HG03039 (cell line): Measurements from ENCODE around the gene GRIN3B.
"Not testable (repeated sequence)": the region's sequence is repeated elsewhere in the genome, so short reads cannot be mapped to it uniquely, and the experiment has no call there.

Experiments used
- ATAC-seq: cut with Tn5 transposase; IDR thresholded peaks from one replicate; pipeline ENCODE4 v1.9.1; 2021; ENCODE audit warnings: mild to moderate bottlenecking, moderate library complexity; ENCODE audit not compliant: unreplicated experiment

GRIN3B gene

DNA sequence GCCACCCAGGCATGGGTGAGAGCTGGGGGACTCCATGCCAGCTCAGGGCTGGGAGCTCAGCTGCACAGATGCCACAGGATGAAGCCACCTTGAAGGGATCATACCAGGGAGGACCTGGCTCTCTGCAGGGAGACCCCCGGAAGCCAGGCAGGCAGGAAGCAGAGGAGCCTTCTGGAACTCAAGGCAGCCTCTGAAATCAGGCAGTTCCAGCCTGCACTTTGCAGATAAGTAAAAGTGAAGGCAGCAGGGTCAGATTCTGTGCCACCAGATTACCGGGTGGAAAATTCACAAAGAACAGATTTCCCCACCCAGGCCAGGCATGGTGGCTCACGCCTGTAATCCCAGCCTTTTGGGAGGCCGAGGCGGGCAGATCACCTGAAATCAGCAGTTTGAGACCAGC lies 18.2 kb downstream of the GRIN3B start:
- ATAC-seq, result no peak

DNA sequence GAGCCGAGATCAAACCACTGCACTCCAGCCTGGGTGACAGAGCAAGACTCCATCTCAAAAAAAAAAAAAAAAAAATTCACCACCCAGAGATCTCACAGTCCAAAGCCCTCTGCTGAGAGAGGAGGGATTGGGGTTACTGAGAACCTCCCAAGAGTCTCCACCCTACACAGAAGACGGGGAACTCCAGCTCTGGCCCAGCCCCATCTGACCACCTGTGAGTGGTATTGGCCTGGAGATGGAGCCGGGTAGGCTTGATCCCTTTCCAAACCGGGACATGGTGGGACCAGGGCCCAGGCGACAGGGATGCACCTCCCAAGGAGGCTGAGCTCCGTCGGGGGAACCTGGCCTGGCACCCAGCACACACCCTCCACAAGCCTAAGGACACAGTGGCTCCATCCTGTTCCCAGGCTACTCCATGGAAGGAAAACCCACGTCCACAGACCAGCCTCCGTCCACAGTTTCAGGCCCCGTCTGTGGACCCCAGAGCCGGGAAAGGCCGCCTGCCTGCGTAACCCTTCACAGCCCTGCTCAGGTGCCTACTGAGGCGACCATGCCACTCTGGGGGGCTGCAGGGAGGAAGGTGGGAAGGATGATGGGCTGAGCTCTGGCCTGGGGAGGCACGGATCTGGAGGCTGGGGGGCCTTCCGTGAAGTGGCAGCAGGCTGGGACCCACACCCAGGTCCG lies 18.9 kb downstream of the GRIN3B start:
- no peak for ATAC-seq

DNA sequence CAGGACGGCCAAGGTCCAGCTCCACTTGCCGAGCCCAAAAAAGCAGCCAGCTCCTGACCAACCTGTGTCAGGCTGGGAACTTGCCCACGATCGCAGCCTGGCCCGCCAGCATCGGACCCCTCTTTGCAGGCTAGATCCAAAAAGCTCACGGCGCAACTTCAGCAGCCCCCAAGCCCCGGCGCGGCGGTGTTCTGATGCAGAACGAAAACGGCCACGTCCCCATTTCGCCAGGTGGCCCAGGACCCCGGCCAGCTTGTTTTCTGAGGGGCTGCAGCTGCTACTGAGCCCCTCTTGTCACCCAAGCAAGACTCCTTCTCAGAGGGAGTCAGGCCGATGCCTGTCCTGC lies 19.4 kb downstream of the GRIN3B start:
- ATAC-seq, result no peak

DNA sequence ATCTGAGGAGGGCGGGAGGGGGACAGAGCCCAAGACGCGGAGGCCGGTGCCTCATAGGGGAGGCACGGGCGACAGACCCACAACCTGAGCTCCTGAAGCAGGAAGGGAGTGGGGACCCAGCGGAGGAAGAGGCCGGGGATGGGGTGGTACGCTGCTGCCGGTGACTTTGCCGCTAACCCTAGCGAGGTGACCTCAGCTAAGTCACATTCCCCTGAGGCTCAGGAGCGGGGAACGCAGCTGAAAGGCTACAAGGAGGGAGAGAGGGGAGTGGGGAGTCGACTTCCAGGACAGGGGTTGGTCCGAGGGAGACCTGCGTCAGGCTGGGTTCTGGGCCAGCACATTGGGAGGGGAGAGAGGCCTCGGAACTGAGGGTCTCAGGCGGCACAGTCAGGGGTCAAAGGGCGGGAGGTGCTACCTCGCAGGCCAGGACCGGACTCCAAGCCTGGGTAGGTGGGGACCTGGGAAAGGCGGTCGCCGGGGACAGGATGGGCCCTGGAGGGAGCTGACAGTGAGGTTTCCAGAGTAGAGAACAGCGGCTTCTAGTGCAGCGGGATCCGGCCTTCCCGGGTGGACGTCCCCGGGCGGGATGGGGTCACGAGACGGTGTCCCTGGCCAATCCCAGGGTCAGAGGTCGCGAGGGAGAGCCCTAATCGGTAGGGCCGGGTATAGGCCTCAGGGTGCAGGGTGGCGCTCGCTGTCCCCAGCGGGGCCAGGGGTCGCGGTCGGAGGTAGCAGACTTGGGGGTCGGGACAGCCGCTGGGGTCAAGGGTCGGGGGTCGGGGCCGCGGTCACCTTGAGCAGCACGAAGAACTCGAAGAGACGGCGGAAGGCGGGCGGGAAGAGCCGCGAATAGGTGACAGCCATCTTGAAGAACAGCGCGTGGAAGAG lies 20.0 kb downstream of the GRIN3B start:
- ATAC-seq, result no peak

DNA sequence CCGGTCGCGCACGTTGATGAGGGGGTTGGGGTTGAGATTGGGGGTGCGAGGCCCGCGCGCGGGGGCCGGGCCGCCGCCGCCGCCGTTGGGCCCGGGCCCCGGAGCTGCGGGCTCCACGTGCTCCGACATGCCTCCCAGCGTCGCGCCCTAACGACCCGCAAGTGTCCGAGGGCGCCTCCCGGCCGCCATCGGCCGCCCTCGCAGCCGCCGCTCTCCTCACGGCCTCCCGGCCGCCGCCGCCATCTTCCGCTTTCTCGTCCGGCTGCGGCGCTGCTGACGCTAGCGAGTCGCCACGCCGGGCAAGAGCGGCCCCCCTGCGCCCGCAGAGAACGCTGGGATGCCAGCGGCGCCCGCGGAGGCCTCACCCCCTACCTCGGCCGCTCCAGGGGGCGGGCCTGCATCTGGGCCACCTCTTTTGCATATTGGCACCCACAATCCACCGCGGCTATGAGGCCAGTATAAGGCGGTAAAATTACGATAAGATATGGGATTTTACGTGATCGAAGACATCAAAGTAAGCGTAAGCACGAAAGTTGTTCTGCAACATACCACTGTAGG lies 20.7 kb downstream of the GRIN3B start, which contains the start of gene TMEM259:
Gene TMEM259 (minus strand): TSS at position 256 of the 558 bp plus-strand sequence. CDS start 127 bp downstream, at position 129.
- peak; percentile 70 for ATAC-seq

DNA sequence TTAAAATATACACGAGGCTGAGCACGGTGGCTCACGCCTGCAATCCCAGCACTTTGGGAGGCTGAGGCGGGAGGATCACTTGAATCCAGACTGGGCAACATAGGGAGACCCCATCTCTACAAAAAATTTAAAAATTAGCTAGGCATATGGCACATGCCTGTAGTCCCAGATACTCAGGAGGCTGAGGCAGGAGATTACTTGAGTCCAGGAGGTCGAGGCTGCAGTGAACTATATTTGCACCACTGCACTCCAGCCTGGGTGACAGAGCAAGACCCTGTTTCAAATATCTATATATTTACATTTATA lies 23.6 kb downstream of the GRIN3B start:
- ATAC-seq, result not testable (repeated sequence)

DNA sequence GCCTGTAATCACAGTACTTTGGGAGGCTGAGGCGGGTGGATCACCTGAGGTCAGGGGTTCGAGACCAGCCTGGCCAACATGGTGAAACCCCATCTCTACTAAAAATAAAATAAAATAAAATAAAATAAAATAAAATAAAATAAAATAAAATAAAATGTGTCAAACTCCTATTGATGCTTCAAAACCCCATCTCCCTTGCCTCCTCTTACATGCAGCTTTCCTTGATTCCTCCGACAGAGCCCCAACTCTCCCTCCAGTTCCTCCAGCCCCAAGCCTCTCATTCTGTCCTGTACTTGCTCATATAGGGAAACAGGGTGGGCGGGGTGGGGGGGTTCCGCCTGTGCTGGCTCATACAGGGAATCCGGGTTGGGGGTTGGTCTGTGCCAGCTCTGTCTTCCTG lies 24.9 kb downstream of the GRIN3B start:
- ATAC-seq, result not testable (repeated sequence)

DNA sequence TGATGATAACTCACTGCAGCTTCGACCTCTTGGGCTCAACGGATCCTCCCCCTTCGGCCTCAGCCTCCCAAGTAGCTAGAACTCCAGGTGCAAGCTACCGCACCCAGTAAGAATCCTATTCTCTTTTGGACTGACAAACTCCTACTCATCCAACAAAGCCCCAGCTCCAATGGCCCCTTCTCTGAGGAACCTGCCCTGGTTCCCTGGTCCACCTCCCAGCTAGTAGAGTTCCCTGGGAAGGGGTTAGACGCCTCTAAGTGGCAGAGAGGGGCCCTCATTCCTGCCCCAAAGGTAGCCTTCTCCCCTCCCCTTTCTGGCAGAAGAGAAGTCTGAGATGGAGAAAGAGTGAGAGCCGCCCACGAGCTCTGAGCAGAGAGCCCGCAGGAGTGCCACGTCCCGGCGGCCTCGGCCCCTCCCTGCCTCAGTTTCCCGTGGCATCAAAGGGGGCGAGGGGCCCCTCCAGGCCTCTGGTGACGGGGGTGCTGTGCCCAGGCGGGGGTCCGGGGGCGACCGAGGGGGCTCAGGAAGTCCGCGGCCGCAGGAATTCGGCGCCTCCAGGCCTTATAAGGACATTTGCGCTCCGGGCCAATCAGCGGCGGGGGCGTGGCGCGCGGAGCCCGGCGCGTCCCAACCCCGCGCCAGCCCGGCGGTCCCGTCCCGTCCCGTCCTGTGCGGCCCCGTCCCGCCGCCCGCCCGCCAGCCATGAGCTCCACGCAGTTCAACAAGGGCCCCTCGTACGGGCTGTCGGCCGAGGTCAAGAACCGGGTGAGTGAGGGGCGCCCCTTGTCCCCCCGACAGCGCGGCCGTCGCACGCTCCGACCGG lies 26.0 kb downstream of the GRIN3B start, which contains the start of gene CNN2:
Gene CNN2 (plus strand): TSS at position 649 of the 823 bp plus-strand sequence. CDS start 54 bp downstream, at position 703.
- peak; percentile 54 for ATAC-seq

DNA sequence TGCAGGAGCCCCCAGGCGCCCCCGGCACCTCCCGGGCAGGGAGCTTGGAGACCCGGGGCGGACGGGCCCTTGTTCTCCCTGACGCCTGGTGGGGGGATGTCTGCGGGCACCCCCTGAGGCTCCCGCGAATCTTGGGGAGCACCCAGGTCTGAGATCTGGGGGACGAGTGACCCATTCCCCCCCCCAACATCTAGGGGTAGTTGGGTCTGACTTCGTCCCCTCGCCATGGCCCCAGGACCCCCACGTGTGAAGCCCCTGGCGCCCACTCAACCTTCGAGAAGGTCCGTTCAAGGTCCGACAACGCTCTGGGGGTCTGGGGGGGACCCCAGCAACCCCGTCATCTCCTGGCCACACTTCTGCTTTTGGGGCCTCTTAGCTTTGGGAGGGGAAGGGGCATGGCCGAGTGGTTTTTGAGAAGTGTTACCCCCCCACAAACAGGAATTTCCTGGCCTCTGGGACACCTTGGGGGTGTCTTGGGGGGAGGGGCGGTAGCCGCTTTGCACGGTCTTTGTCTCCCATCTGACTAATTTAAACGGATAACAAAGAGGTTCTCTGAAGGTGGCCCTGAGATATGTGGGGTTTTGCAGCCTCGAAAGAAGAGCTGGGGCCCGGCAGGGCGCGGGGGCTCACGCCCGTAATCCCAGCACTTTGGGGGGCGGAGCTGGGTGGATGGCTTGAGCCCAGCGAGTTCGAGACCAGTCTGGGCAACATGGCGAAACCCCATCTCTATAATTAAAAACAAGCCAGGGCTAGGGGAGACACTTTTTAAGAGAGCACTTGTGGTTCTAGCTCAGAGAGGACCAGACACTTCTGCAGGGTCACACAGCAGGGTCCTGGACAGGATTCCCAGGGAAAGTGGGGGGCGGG lies 26.8 kb downstream of the GRIN3B start:
- no peak for ATAC-seq

DNA sequence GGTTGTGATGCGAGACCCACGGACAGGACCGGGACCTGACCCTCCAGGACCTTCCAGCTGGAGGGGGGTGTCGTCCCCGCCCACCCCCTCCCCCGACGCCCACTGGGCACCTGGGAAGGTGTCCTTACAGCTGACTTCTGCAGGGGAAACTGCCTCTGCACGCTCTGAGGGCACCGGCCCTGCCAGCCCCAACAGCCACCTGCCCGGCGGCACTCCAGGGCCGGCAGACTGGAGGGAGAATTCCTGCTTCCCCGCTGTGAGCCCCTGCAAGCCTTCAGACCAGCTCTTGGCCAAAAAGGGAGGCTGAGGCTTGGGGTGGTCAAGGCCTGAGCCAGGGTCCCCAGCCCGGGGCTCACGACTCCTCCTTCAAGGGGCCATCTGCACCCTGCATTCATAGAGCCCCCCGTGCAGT lies 27.4 kb downstream of the GRIN3B start:
- ATAC-seq, result no peak

DNA sequence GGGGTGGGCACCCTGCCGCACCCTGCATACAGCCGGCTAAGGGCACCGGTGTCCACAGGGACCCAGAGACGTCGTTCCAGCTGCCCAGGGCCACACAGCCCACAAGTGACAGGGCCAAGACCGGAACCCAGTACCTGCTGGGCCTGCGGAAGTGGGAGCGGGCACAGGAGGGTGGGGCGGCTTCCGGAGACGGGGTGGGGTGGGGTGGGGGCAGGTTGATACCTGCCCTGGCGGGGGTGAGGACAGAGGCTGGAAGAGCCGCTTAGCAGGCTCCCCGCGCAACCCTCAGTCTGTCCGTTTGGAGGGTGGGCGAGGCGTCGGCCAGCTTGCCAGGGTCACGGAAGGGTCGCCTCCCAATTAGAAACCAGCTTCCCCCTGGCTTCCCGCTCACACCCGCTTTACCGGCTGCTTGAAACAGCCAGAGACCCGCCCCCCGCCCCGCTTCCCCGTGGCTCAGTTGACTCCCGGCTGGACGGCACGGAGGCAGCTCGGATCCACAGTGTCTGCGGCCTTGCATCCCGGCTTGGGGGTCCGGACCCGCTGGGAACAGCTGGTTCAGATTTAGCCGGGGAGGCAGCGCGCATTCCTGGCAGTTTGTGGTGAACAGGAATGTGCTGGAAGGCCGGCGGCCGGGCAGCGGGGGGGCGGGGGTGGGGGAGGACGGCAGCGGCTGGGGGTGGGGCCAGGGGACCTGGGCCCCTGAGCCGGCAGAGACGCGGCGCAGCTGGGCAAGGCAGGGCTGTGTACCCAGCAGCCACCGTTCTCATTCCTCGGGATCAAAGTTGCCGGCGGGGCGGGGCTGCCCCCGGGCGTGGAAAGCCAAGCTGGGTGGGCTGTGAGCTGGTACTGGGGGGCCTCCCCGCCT lies 28.1 kb downstream of the GRIN3B start:
- no peak for ATAC-seq

DNA sequence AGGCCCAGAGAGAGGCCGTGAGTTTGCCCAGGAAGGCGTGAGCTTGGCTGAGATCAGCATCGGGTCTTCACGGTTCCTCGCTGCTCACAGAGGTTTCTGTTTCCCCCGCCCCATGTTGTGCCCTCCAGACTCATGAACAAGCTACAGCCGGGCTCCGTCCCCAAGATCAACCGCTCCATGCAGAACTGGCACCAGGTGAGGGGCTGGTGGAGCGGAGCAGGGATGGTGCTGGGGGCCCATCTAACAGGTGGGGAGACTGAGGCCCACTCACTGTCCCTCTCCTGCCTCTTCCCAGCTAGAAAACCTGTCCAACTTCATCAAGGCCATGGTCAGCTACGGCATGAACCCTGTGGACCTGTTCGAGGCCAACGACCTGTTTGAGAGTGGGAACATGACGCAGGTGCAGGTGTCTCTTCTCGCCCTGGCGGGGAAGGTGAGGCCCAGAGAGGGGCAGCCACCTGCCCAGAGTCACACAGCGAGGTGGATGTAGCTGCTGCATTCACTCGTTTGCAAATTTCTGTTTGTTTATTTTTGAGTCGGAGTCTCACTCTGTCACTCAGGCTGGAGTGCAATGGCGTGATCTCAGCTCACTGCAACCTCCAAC lies 32.1 kb downstream of the GRIN3B start:
- ATAC-seq, result no peak

DNA sequence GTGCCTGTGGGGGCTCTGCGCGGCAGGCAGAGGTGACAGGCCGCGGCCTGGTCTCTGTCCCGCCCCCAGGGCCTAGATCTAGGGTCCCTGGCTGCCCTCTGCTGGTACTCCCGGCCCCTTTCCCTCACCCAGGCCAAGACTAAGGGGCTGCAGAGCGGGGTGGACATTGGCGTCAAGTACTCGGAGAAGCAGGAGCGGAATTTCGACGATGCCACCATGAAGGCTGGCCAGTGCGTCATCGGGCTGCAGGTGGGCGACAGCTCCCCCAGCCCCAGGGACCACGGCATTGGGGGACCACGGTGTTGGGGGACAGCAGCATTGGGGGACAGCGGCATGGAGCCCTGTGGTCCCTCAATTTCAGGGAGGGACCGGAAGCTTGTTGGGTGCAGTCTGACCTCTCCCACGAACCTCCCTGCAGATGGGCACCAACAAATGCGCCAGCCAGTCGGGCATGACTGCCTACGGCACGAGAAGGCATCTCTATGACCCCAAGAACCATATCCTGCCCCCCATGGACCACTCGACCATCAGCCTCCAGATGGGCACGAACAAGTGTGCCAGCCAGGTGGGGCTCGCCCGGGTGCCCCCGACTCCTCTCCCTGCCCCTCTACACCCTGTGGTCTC lies 35.9 kb downstream of the GRIN3B start:
- ATAC-seq, result no peak

DNA sequence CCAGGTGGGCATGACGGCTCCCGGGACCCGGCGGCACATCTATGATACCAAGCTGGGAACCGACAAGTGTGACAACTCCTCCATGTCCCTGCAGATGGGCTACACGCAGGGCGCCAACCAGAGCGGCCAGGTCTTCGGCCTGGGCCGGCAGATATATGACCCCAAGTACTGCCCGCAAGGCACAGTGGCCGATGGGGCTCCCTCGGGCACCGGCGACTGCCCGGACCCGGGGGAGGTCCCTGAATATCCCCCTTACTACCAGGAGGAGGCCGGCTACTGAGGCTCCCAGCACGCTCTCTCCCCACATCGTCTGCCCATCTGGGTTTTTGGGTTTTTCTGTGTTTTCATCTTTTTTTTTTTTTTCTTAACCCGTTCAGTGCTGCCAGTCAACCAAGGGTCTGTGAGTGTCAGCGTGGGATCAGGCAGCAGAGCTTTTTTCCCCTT lies 37.4 kb downstream of the GRIN3B start:
- ATAC-seq, result no peak

DNA sequence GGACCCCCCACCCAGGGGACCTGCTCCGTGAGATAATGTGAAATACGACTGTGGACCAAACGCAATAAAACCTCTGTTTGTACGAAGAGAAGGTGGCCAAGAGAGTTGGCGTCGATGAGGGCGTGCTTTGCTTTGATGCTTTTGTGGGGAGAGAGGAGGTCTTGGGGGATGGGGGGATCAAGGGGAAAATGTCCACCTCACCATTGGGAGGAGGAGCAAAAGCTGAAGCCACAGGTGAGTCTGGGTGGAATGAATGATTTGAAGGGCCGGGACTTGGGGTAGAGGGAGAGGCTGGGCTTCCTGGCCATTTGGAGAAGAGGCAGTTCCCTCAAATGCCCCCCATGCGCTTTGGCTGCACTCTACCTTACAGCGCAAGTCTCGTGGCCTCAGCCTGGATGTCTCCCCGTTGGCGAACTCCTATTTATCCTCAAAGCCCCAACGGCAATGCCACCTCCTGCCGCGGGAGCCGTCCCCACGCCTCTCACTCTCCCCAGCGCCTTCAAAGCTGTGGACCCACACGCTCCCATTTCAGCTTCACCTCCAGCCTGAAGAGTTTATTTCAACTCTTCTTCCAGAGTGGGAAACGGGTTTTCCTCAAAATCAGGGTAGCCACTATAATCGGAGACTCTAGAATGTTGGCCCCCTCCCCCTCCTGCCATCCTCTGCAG lies 38.9 kb downstream of the GRIN3B start:
- no peak for ATAC-seq

DNA sequence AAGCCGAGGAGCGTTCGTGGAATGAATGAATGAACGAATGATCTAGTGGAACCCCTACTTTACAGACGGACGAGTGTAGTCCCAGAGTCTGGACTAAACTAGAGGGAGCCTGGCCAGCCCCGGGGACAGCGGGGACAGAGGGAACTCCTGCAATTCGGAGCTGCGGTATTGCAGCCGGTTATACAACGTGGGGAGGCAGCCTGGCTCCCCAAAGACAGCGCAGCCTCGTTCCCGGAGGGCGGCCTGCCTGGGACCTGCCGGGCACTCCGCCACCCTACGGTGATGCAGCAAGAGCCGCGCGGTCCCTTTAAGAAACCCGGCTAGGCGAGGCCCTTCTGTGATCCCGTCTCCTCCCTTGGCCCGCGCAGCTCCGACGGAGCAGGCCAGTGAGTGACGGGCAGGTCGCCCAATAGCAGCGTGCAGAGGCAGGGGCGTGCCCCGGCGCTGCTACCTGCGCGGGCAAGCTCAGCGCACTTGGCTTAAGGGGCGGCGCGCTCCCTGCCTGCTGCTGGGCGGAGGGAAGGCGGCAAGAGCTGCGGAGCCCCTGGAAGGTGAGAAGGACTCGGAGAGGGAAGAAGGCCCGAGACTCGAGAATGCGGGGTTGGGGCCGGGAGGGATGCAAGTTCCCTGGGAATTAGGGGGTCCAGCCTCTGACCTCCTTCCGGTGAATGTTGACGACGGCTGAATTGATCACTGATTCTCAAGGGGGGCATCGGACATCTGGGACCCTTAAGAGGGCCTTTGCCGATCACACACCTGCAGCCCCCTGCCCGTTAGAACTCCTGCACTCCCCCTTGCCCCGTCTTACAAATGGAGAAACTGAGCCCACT lies 39.6 kb downstream of the GRIN3B start, which contains the start of gene ABCA7:
Gene ABCA7 (plus strand): TSS at position 462 of the 830 bp plus-strand sequence. CDS start 1,255 bp downstream, outside the sequence.
- ATAC-seq, result peak; percentile 67
